Activated CD4-positive, alpha-beta T cell treated with anti-CD3 and anti-CD28 coated beads for 4 hours (primary cell): ENCODE measurements around the gene DEPDC1B.
"Not testable (repeated sequence)": the region's sequence is repeated elsewhere in the genome, so short reads cannot be mapped to it uniquely, and the experiment has no call there.

Experiments used
- DNase-seq, 2 donors: peaks; one replicate each; pipeline ENCODE4 v3.0.0-alpha.2; 2020

The DEPDC1B gene

DNA sequence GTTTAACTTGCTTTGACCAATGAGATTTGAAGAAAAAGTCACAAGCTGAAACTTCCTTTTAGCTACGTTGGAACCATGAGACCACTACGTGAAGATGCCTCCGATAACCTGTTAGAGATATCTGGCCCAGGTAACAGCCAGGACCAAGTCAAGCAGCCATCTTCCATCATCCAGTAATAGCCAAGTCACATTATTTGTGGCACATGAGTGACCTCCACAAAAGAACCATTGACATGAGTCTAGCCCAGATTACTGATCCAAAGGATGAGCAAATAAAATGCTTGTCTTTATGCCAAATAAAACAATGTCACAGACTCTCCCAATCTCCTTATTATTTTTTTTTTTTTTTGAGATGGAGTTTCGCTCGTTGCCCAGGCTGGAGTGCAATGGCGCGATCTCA lies 1.6 kb downstream of the DEPDC1B start:
- no peak for DNase-seq

DNA sequence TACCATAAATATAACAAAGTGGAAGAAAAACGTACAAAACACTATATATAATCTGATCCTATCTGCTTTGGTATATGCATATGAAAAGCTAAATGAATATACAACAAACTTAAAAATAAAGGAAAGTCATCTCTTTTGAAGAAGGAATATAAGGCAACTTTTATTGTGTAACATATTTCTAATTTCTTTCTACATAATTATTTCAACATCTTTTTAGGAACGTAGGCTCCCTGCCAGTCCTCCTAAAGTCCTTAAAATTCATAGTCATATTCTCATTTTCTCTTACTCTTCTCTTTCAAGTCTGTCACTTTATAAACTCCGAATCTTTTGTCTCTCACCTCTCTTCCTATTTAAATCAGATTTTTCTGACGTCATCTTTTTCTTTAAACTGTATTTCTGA lies 9.6 kb downstream of the DEPDC1B start:
- no peak for DNase-seq

DNA sequence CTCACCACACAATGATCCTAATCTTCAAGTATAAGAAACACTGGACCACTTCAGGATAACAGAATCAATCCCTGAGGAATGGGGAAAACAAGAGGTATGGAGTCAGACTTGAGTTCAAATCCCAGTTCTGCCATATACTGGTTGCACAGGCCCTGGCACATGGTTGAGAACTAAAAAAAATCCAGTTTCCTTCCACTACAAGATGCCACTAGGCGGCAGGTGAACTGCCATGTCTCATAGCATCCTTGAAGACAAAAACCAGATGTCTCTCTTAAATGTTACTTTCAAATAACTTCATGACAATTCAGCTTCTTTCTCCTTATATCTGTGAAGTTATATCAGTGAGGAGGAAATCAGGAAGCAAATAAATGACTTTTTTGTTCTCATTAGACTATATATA lies 11.0 kb downstream of the DEPDC1B start:
- no peak for DNase-seq

DNA sequence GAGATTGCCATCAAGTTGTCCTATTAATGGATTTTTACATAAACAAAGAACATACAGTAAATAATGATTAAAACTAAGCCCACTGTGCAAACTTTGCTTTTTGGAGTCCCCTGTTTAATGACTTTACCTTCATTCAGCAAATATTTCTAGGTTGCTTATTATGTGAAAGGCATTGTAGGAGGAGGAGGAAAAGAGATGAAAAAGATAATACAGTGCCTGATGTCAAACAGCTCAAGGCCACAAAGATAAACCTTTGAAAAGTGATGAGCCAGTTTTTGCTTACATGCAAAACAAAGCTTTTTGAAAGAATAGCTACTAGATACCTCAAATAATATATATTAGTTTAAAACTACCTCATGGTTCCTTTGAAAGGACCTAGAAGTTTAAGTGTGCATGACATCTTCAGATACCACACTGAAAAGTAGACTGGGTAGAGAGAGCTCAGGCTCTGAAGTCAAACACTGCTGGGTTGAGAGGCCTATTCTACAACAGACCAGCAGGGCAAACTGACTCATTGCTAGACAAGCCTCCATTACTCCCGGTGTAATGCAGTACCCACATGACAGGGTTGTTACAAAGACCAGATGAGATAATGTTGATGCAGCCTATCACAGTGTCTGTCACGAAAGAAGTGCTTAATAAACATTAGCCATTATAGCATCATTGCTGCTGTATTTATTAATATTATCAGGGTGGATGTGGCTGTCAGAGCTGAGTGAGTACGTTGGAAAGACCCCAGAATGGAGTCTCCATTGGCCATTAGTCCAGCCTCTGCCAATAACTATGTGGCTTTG lies 11.8 kb downstream of the DEPDC1B start:
- DNase-seq, result no peak

DNA sequence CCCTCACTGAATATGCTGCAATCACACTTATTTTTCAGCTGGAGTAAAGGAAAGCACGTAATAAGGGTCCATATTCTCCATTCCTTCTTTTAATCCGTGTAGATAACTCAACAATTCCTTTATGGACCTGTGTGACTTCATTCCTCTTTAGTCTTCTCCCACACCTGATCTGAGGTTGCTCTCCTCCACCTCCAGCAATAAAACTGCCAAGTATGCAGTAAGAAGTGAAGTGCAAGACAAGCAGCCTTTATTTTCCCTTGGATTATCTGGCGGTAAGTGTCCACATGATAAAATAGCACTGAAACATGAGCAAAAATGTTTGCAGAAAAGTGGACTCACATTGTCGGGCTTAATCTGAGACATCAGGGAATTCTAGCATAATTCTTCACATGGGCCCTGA lies 13.8 kb downstream of the DEPDC1B start:
- DNase-seq, result no peak

DNA sequence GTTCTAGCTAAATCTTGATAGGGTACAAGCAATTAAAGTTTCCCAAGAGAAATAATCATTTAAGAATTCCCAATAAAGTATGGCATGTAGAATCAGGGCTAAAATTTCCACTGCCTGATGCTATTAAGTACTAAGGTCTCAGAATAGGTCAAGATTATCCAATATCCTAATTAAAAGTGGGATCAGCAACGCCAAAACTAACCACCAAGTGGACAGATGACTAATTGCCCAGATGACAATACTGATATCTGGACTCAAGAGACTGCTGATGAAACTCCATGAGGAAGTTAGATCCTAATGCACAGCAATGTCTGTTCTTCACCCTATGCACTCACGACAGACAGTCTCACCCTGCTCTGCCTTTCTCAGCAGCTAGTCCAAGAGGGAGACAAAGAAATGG lies 14.3 kb downstream of the DEPDC1B start:
- DNase-seq, result no peak

DNA sequence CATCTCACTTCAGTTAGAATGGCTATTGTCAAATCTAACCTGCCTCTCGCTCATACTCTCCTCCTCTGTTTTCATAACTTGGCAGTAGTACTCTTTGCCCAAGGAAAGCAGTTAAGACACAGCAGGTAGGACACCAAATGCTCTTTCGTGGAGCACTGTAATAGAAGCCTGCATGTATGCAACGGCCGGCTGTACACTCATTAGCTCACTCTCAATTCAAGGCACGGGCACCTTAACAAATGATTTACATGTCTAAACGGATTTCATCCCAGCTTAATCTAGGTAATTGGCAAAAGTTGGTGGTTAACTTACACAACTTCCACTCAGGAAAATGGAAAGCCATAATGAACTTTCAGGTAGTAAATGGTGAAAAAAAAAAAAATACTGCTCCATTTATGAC lies 14.9 kb downstream of the DEPDC1B start:
- DNase-seq, result no peak

DNA sequence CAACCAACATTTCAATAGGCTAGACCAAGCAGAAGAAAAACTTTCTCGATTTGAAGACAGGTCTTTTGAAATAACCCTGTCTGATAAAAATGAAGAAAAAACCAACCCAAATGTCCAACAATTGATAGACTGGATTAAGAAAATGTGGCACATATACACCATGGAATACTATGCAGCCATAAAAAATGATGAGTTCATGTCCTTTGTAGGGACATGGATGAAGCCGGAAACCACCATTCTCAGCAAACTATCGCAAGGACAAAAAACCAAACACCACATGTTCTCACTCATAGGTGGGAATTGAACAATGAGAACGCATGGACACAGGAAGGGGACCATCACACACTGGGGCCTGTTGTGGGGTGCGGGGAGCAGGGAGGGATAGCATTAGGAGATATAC lies 18.0 kb downstream of the DEPDC1B start:
- DNase-seq, result not testable (repeated sequence)

DNA sequence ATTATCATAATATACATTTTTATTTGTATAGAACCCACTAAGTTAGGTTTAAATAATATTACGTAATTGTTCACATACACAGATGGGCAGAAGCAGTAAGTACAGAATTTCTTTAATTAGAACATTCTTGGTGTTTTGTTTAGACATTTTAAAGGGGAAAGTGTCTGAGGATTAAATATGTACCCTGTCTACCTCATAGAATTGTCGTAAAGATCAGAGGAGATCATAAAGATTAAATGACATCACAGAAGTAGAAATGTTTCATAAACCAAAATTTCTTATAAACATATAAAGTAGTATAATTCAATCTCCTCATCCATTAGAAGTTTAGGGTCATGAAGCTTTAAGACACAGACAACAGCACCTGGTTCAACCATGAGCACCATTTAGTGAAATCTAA lies 20.1 kb downstream of the DEPDC1B start:
- DNase-seq, result no peak

DNA sequence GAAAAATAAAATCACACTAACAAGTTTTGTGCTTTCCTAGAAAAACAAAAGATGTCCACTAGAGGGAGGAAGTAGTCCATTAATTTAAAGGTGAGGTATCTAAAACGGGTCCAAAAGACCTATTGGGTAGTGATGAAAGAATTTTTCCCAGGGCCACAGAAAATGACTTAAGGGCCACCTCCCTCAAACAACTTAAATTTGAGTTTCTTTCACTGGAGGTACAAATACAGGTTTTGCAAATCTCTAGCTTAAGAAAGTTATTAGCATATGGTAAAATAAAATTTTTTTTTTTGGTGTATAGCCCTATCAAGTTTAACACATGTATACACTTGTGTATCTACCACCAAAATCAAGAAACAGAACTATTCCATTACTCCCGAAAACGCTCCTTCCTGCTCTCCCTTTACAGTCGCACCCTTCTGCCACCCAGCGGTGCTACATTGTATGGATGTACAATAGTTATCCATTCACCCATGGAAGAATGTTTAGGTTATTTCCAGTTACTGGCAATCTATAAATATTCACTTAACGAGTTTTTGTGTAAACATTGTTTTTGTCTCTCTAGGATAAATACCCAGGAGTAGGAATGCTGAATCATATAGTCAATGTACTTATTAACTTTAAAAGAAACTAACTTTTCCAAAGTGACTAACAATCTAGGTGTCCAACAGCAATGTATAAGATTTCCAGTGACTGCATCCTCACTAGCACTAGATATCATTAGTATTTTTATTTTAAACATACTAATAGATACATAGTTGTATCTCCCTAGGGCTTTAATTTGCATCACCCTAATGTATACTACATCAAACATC lies 21.9 kb downstream of the DEPDC1B start:
- no peak for DNase-seq

DNA sequence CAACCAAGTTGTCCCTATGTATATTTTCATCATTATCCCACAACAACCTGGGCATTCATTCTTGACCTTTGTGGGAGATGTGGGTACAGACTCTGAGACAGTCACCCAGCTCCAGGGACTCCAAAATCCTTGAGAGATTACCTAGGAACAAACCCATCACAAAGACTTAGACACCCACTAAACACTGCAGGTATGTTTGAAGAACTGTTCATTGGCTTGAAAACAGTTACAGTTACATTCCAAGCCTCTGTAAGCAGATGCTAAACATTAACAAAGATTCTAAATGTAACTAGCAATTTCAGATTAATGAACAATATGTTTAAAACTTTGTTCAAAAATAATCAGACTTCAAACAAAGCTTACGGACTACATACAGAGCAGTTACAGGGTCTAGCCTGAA lies 24.7 kb downstream of the DEPDC1B start:
- DNase-seq, result no peak

DNA sequence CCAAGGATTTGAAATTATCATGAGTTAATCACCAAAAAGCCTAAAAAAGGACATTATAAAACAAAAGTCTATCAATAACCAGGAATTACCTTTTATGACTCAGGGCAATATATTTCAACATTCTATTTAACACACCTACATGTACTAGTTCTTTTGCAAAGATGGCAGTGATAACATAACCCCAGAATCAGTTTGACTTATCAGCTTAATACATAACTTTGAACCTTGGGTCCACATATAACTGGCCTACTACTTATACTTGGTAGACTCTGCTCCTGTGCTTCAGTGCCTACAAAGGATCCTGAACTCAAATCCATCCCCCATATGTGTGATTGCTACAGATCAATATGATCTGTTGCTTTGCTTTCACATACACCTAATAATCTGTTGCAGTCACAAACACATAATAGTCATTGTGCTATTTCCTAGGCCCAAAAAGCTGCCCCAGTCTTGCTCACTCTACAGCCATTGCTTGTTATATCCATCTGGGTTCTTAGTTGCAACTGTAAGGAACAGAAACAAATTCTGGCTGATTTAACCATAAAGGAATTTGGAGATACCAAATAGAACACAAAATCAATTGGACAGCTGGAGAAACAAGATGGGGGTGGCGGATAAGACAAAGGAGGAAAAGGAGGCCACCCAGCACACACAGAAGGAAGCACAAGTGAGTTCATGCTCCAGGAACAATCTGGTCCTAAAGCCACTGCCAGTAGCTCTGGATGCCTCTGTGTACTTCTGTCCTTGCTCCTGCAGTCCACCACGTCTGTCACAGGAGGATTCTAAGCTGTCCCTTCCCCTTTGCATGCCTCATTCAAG lies 25.5 kb downstream of the DEPDC1B start:
- no peak for DNase-seq

DNA sequence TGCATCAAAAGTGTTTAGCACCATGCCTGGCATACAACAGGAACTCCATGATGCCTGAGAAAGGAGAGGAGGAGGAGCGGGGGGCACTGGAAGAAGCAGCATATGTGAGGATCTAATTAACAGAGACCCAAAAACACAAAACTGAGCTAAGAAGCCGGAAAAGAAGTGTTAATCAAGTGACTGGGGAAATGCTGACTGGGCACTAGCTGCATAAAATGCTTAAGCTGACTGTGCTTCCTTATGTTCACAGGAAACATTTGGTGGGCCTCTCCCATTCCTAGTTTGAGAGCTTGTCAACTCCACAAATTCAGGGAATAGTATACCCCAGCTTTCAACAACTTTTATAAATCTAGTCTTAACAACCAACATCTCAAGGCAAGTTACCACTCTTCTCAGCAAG lies 26.6 kb downstream of the DEPDC1B start:
- DNase-seq, result no peak

DNA sequence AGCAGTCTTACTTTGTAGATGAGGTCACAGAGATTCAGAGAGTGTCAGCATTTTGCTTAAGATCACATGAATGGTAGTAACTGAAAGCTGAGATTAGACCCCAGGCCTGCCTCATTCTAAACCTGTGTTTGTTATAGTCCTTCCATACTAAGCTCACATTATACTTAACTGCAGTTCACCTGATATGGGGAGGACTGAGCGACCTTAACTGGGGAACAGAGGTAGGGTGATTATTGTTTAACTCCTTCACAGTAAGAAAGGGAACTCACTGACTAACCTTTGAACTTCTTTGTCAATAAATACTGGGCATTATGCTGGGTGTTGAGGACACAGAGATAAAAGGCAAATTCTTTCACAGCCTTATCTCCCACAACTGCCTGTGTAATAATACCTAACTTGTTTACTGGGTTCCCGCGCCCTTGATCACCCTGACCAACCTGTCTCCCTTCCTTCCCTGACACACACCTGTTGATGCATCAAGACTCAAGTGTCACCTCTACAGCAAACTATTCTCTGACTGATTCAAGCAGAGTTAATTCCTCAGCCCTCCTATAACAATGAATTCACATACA lies 27.2 kb downstream of the DEPDC1B start:
- DNase-seq, result no peak

DNA sequence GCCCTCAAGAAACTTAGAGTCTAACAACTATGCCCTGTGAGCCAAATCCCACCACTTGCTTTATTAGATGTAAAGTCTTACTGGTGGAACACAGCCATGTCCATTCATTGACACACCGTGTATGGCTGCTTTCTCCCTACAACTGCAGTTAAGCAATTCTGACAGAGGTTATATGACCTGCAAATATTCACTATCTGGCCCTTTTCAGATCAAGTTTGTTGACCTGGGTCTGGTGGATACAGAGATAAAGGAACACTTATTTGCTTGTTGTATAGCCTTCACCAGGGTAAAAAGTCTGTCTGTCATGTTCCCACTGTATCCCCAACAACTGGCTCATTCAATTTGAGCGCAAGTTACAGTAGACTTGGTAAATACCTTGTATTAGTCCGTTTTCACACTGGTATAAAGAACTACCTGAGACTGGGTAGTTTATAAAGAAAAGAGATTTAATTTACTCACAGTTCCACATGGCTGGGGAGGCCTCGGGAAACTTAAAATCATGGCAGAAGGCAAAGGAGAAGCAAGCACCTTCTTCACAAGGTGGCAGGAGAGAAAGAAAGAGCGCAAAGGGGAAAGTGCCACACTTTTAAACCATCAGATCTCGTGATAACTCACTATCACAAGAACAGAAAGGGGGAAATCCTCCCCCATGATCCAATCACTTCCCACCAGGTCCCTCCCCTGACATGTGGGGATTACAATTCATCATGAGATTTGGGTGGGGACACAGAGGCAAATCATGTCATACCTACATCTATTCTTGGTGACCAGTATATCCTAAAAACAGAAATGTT lies 27.9 kb downstream of the DEPDC1B start:
- no peak for DNase-seq

DNA sequence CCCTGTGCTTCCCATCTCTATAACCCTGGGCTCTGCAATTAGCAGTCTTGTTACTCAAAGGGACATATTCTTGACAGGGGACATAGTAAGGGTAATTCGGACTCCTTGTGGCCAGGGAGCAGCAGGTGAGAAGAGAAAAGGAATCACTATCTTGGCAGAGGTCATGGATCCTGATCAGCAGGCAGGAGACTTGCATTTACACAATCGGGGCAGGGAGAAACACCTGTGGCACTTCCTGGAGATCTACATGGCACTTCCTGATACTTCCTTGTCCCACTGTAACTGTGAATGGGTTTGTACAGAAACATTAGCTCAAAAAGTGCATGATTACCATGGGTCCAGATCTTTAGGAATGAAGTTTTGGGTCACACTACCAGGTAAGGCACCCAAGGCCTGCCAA lies 29.2 kb downstream of the DEPDC1B start:
- DNase-seq, result no peak

DNA sequence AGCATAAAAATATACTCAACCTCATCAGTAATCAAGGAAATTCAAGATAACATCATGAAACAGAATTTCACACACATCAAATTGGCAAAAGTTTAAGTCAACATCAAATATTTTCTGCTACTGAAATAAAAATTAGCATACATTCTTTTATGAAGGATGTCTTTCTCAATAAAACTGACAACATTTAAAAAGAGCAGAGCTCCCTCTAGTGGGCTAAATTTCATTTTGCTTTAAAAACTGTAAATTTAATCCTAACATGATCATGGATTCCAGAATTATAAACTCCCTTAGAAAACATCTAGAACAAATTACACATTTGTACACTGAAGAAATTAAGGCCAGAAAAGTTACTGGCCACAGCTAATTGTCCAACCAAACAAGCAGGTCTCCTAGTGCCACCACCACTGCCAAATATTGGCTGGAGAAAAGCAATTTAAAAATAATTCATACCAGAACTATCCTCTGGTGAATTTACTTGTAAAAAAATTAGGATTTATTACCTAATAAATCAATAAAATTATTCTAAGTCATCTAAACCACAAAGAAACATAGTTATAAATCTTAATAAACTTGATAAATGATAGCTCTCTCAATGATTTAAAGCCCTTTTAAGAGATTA lies 31.2 kb downstream of the DEPDC1B start:
- DNase-seq, result no peak

DNA sequence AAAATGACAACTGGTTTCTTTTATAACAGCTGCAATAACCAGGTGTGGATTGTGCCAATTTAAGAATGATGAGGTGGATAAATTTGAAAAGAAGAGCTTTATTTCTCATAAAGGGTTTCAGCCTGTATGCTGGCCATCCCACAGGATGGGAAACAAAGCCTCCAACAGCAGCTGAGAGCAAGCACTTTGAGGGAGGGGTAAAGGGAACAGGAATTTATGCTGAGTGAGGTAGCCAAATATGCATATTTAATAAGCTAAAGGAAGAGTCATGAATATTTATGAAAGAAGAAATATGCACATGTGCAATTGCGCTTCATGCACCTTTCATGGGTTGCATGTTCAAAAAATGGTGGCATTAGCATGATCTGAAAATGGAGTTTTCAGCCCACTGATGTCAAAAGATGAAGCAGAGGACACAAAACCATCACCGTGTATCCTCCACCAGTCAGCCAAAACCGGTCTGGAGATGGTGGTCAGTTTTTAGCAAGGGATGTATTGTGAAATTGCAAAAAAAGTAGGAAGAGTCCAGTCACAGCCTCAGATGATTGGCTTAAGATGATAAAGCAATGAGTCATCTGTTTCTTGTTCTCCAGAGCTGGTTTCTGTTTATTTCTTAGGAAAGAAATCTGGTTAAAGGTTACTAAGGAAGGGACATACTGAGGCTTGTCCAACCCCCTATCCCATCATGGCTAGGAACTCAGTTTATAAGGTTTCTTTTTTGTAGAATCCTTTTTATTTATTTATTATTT lies 47.9 kb downstream of the DEPDC1B start:
- no peak for DNase-seq

DNA sequence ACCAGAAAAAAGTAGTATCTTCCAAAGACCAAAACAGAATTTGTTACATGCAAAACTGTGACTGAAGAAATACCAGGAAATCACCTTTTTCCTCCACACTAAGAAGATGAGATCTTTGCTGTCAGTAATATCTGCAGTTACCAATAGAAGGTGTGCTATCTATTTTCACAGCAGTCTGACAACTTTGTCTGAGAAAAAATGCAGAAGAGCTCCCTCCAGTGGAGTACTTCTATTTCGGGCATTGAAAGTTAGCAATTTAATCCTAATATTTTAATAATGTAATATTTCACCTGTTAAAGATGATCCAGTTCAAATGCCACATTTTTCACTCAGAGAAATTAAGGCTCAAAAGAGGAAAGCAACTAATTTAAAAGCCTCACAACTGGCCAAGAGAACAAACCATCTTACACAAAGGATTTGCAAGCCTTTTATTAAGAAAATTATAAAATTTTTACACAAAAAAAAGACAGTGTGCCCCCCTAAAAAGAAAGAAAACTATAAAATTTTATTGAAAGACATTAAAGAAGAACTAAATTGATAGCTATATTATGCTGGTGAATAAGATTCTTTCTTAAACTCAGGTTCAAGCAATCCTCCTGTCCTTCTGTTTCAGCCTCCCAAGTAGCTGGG lies 50.6 kb downstream of the DEPDC1B start:
- no peak for DNase-seq

DNA sequence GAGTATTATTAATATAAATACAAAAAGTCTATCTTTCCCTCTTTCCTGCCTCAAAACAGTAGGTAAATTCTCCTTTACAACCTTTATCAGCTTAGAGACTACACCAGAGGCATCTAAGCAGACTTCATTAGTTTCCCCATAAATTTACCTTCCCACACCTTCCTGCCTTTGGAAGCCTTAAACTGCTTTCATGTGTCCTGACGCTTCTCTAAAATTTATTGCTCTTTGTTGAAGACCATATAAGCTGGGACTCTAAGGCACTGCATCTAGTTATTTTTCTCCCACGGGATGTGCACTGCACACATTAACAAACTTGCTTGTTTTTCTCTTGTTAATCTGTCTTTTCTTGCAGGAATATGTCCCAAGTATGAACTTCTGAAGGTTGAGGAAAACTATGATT lies 51.8 kb downstream of the DEPDC1B start:
- DNase-seq, result no peak

DNA sequence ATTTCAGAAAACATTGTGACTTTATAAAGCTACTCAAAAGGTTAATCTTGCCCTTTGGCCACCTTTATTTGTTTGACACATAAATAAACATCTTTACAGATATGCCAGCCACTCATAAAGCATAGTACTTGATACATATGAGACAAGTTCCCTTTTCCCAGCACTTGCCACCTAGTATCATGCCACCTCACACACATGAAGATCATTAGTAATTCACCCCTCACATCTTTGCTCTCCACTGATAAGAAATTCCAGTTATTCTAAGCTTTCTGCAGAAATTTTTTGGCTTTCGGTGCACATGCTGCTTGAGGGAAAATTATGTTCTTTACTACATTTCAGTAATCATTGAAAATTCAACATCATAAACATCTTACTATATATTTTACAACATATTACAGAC lies 59.1 kb downstream of the DEPDC1B start:
- no peak for DNase-seq
